Psoas muscle (tissue), 8 donors: ENCODE measurements around the gene SMAD2. TPM values are rescaled to one million over a fixed set of nuclear protein-coding genes. Genes with fewer than 3 reads are reported as not detected.

Source experiments
- ATAC-seq, 4 donors: fragments of 200-7000 bp; cut with Tn5 transposase; one replicate each; pipeline ENCODE4 v1.9.1; 2020; ENCODE audit warnings: moderate library complexity in 3 of 4, mild to moderate bottlenecking in 2 of 4
- DNase-seq, 2 donors: peaks; one replicate each; pipeline ENCODE4 v3.0.0-alpha.2; 2020
- H3K27ac ChIP-seq: fragments of 200-600 bp; one replicate; pipeline ENCODE4 v1.8.0; 2022
- H3K27me3 ChIP-seq, 3 donors: fragments of 200-600 bp in 1 of 3; one replicate each; pipeline versions ENCODE4 v1.6.1 to v1.8.0; 2013 to 2022; ENCODE audit warnings: low read length in 2 of 3, mild to moderate bottlenecking in 2 of 3, moderate library complexity in 1 of 3; ENCODE audit not compliant: insufficient read depth in 3 of 3
- H3K36me3 ChIP-seq, 2 donors: fragments of 200-600 bp in 1 of 2; one replicate each; pipeline versions ENCODE4 v1.6.1 to v1.8.0; 2013 to 2022; ENCODE audit warnings: low read depth in 1 of 2, mild to moderate bottlenecking in 1 of 2, moderate library complexity in 1 of 2; ENCODE audit not compliant: insufficient read depth in 1 of 2
- H3K4me1 ChIP-seq: fragments of 200-600 bp; one replicate; pipeline ENCODE4 v1.8.0; 2022
- H3K4me3 ChIP-seq: fragments of 200-600 bp; one replicate; pipeline ENCODE4 v1.8.0; 2022; ENCODE audit warnings: mild to moderate bottlenecking
- H3K9me3 ChIP-seq: fragments of 200-600 bp; one replicate; pipeline ENCODE4 v1.8.0; 2022
- WGBS, 3 donors: extraction: QIAGEN DNeasy Blood & Tissue Kit; methylation state at CpG; one replicate each; pipeline versions ENCODE4 v1.1.6 to v1.1.7; 2013; 5-methylcytosine and 5-hydroxymethylcytosine counted together
- intact Hi-C, 2 donors: fragments of 100-400 bp; cut with DNase I; formaldehyde crosslinking; loops; one replicate each; pipeline versions ENCODE4 v1.11.0 to v1.14.2; 2022
- polyA plus RNA-seq, 3 donors: library from polyadenylated mRNA; stranded (reverse); fragments of 200-250 nt; gene quantifications; one replicate each; pipeline ENCODE4 v1.2.3, GENCODE V29; 2013
- total RNA-seq, 4 donors: library from RNA; stranded (reverse); fragmentation: NEBNext Ultra II Directional in 2 of 4; extraction: Animal tissue kit (Norgen Biotek cat#: 25700) in 2 of 4; gene quantifications; one replicate each; pipeline versions ENCODE4 v1.2.1 to v1.2.4, GENCODE V29; 2021 to 2023
- TF ChIP-seq, protein P1 (sequence below): fragments of 200-600 bp; IDR thresholded peaks from one replicate; pipeline ENCODE4 v1.8.0; 2022; ENCODE audit warnings: antibody characterized with exemption
- donor health status: healthy with polysubstance abuse.
- donor health status: DM: no; HTN: no; CAD: no; lungs with moderate emphysema.
- donor health status: Bipolar disorder and iron deficiency.
- donor health status: healthy.
- donor health status: DM: yes; HTN: yes; CAD: no.
- donor health status: DM: no; HTN: no; CAD: no.
- donor health status: DM: no; HTN: no; CAD: no.
- donor health status: DM: yes; HTN: yes; CAD: no.

The SMAD2 gene
- total and polyA plus RNA-seq, 7 donors, result 28.3 to 76.4 (median 60.1) TPM

DNA sequence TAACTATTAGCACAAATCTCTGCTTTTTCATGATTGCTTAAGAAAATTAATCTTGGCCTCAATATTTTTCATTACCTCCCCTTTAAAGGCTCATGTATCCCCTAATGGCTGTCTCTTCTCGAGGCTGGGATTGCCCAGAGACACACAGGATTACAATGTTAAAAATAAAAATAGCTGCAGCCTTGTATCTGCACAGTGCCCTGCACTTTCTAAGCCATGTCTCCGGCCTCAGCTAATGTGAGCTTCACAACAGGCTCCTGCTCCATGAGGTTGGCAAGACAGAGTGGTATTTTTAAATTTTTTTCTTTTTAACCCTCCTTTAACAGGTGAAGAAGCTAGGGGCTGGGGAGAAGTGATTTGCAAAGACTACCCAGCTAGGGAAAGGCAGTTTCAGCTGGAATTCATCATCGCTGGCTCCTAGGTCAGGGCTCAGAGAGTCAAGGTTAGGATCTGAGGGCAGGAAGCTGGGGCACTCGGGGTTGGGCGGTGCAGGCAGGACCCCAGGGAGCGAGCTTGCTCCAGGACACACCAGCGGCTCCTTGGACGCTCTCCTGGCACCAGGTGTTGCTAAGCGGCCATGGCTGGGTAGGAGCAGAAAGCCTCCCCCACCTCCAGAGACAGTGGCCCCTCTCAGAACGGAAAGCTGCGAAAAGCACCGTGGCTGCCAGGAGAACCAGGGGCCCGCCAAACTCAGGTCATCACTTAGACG lies 135.6 kb downstream of the SMAD2 start:
- WGBS, 3 donors, result 36 to 41% (median 40%) methylated on average over 14 of the region's 14 CpGs
- H3K4me1 ChIP-seq, result no peaks in the 10 kb centered on the region
- DNase-seq (no peak), ATAC-seq (no peak)
- no peak overlapping the region for H3K4me3 ChIP-seq
- H3K27ac ChIP-seq, result no peak overlapping the region
- intact Hi-C loops, result no loop called here
- no peaks in the 10 kb centered on the region for H3K36me3 ChIP-seq
- H3K9me3 ChIP-seq, result no peaks in the 10 kb centered on the region
- H3K27me3 ChIP-seq, result peaks cover 0 to 2% (median 0%) of the 10 kb centered on the region in 3 donors
- TF ChIP-seq, protein P1, sequence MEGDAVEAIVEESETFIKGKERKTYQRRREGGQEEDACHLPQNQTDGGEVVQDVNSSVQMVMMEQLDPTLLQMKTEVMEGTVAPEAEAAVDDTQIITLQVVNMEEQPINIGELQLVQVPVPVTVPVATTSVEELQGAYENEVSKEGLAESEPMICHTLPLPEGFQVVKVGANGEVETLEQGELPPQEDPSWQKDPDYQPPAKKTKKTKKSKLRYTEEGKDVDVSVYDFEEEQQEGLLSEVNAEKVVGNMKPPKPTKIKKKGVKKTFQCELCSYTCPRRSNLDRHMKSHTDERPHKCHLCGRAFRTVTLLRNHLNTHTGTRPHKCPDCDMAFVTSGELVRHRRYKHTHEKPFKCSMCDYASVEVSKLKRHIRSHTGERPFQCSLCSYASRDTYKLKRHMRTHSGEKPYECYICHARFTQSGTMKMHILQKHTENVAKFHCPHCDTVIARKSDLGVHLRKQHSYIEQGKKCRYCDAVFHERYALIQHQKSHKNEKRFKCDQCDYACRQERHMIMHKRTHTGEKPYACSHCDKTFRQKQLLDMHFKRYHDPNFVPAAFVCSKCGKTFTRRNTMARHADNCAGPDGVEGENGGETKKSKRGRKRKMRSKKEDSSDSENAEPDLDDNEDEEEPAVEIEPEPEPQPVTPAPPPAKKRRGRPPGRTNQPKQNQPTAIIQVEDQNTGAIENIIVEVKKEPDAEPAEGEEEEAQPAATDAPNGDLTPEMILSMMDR, result no peak

DNA sequence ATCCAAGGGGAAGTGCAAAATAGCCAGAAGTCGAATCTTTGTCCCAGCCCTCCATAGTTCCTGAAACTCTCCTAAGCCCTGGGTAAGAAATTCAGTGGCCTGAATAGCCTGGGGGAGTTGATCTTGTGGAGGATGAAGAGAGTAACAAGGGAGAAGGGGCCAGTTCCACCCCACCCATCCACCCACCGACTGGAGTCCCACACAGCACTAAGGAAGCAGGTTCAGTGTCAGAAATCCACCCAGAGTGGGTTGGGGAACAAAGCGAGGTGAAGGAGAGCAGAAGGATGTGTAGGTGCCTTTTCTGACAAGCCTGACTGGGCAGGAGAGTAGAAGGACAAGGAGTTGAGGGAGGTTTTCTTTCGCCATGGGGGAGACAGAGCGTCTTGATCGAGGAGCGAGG lies 136.8 kb downstream of the SMAD2 start:
- TF ChIP-seq, protein P1, result no peak
- DNase-seq (no peak), ATAC-seq (no peak)
- 91% methylated on average over 7 of the region's 7 CpGs for WGBS, 3 donors
- no peak overlapping the region for H3K27ac ChIP-seq
- H3K9me3 ChIP-seq, result no peaks in the 10 kb centered on the region
- H3K4me1 ChIP-seq, result no peaks in the 10 kb centered on the region
- no peaks in the 10 kb centered on the region for H3K36me3 ChIP-seq
- intact Hi-C loops, result no loop called here
- no peak overlapping the region for H3K4me3 ChIP-seq
- peaks cover 0 to 2% (median 0%) of the 10 kb centered on the region in 3 donors for H3K27me3 ChIP-seq

DNA sequence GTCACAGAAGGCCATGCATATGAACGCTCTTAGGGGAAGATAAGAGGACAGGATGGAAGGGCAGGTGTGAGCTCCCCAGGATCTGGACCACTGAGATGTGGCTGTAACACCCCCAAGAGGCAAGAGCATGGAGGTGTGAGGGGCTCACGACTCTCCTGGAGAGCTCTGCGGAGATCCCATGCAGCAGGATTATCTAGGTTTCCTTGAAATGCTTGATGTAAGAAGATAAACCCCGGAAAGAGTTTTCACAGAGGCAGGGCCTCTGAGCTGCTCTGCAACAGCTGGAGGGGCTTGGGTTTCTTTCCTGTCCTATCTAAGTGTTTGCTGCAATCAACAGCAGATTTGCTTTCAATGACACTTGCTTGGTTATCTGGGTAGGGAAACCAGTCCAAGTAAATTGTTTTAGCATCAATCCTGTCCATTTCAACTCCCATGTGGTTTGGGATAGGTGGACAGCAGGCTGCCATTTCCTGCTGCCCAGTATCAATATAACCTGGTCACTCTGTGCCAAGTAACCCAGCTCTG lies 138.9 kb downstream of the SMAD2 start:
- no peaks in the 10 kb centered on the region for H3K4me1 ChIP-seq
- H3K9me3 ChIP-seq, result no peaks in the 10 kb centered on the region
- TF ChIP-seq, protein P1, result no peak
- H3K4me3 ChIP-seq, result no peak overlapping the region
- no peak overlapping the region for H3K27ac ChIP-seq
- no peaks in the 10 kb centered on the region for H3K36me3 ChIP-seq
- intact Hi-C loops, result no loop called here
- DNase-seq (no peak), ATAC-seq (no peak)
- WGBS, 3 donors, result 57 to 68% (median 57%) methylated on average over 4 of the region's 4 CpGs
- H3K27me3 ChIP-seq, result no peaks in the 10 kb centered on the region

GRCh38 chr18:47790036-47790435 lies 140.4 kb downstream of the SMAD2 start:
- DNase-seq (no peak), ATAC-seq (no peak)
- H3K9me3 ChIP-seq, result no peaks in the 10 kb centered on the region
- intact Hi-C loops, result no loop called here
- H3K27me3 ChIP-seq, result no peaks in the 10 kb centered on the region
- whole genome bisulfite sequencing, 3 donors, result 72 to 90% (median 85%) methylated on average over 2 of the region's 2 CpGs
- no peak overlapping the region for H3K27ac ChIP-seq
- H3K4me3 ChIP-seq, result no peak overlapping the region
- no peaks in the 10 kb centered on the region for H3K36me3 ChIP-seq
- H3K4me1 ChIP-seq, result no peaks in the 10 kb centered on the region
- TF ChIP-seq, protein P1, result no peak

- ATAC-seq (no peak), DNase-seq (no peak)
- H3K36me3 ChIP-seq, result no peaks in the 10 kb centered on the region
- 87 to 93% (median 88%) methylated on average over 3 of the region's 3 CpGs for WGBS, 3 donors
- TF ChIP-seq, protein P1, result no peak
- no peaks in the 10 kb centered on the region for H3K27me3 ChIP-seq
- no peak overlapping the region for H3K4me3 ChIP-seq
- H3K27ac ChIP-seq, result no peak overlapping the region
- intact Hi-C loops, result no loop called here
- no peaks in the 10 kb centered on the region for H3K4me1 ChIP-seq
- peaks cover 10% of the 10 kb centered on the region for H3K9me3 ChIP-seq
Observed at GRCh38 chr18:47788621-47789020, 141.8 kb downstream of the SMAD2 start.
